Activated effector memory CD4-positive, alpha-beta T cell treated with Interleukin-2 at 50 U/mL for 16 hours (primary cell): ENCODE data around the gene APLNR.

Source experiments
- DNase-seq: peaks from one replicate; pipeline ENCODE4 v3.0.0-alpha.2; 2020

Gene APLNR

DNA sequence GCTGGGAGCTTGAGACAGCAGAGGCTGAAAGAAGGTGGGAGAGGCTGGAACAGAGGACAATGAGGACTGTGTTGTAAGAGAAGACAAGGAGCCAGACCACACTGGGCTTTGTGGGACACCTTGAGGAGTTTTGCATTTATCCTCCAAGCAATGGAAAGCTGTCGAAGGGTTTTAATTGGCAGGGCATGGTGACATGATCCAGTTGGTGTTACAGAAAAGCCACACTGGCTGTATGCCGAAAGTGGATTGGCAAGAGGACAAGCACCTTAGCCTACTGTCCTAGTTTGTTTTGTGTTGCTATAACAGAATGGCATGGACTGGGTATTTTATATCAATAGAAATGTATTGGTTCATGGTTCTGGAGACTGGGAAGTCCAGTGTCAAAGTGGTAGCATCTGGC, 14.0 kb upstream of the APLNR start:
- no peak for DNase-seq

DNA sequence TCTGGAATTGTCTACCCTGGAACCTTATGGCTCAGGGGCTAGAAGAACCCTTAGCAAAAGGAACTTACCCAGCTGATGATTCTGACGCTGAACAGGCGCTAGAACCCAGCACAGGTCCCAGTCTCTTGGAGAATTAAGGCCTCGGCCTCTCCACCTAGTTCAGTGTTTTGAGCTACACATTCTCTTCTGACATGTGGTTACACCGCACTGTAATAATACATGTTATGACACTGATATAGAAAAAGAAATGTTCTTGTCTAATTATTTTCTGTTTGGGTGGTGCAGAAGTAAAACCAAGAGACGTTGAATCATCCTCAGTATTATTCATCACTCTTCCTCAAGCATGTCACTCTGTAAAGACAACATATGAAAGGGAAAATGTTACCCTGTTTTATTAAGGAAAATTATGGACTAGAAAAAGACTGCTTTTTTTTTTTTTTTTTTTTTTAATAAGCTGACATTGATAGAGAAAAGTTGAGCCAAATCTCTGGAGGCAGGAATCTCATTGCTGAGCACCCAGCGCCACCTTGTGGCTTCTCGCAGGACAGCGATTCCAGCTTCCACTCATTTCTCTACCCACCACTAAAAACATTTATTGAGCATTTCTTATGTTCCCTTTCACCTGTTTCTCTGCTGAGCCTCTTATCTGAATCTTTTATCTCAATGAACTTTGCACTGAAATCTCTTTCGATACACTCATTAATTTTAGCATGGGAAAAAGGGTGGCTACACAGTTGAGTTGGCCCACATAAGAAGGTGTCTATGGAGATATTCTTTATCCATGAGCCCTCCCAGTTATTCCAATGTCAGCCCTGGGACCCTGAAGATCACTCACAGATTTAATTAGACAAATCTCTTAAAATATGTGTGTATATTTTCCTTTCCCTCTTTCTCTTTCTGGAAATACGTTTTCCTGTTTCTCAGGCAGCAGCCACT, 12.6 kb upstream of the APLNR start:
- DNase-seq, result no peak

DNA sequence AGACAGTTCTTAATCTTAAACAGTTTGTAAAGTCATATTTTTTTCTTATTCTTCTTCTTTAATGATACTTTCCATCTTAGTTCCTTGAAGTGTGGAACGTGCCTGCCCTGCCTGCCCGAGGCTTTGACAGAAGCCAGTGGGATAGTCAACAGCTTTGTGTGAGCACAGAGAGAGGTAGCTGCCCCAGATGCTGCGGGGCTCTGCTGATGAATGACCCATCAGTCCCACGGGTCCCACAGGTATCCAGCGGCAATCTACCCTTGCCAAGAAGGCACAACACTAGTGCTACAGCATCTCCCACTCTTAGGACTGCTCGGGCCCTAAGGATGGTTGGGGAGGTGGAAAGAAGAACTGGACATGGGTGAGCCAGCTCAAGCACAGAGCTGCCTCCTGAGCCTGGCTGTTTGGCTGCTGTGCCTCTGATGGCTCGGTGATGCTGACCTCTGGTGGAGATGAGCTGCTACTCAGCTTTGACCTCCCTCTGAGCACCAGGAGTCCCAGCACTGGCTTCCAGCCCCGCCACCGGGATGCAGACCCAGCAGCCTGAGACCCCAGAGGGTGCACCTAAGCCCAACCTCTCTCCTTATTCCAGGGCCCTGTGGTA, 11.8 kb upstream of the APLNR start:
- DNase-seq, result no peak

DNA sequence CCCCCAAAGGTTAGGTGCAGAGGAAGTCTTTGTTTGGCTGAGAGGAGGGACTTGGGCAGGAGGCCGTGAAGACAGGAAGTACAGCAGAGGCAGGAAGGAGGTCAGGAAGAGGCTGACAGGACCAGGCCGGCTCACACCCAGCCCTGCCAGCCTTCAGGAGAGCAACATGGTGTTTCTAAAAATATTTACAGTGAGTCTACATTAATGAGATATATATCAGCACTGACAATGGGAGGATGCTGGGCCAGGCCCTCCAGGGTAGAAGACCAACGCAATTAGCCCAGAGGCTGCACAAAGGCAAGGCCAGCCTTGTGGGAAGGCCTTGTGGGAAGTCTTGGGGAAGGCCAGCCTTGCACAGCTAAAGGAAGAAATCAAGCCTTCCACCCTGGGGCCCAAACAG, 7.9 kb upstream of the APLNR start:
- no peak for DNase-seq

DNA sequence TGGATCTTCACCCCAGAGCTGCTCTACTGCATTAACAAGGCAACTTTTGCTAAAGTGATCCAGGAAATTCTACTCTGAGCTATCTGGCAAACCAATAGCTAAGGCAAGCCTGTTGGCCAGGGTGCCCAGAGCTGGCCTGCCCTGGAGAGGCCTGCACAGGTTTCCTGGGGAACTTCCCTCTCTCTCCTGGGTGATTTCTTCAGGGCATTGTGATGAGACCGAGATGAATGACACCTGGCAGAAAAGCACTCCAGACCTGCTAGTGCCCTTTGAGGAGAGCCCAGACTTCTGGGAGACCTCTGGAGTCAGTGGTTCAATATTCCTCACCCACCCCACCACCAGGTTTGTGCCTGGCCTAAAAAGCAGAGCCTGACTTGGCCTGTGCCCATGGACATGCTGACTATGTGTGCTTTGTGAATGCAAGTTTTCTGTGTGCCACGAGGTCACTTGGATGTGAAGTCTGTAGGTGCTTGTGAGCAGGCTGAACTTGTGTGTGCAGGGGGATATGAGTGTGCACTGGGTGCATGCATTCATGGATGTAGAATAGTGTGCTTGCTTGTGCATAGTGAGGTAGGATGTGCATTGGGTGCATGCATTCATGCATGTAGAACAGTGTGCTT, 4.4 kb upstream of the APLNR start:
- DNase-seq, result no peak

DNA sequence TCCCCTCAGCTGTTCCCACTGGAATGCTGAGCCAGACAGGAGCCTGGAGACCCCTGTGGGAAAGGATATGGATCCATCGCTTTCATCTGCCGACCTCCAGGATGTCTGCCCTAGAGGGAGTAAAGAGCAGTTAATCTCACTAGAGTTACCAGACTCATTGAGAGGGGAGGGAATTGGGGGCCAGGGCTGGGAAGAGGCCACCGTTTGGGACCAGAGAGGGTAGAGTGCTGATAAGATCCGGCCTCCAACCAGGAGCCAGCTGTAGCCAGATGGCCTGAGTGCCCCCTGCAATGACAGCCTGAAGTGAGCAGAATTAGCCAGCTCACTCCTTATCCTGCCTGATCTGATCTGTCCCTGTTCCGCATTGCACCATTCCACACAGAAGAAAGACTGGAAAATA, 3.7 kb upstream of the APLNR start:
- no peak for DNase-seq

DNA sequence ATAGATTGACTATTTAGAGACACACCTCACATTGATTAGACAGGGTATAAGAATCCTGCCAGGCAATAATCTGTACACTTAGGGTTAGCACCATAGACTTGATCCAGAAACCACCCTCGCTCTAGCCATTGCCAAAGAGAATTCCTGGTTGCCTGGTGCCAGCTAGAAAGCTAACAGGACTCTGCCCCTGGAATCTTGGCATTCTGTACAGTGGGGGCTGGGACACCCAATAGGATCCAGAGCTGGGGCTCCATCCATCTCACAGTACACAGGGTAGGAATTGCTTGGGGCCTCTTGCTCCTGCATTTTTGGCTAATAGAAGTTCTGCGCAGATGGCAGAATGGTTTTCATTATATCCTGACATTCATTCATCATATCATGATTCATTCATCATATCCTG, 3.0 kb upstream of the APLNR start:
- DNase-seq, result no peak

DNA sequence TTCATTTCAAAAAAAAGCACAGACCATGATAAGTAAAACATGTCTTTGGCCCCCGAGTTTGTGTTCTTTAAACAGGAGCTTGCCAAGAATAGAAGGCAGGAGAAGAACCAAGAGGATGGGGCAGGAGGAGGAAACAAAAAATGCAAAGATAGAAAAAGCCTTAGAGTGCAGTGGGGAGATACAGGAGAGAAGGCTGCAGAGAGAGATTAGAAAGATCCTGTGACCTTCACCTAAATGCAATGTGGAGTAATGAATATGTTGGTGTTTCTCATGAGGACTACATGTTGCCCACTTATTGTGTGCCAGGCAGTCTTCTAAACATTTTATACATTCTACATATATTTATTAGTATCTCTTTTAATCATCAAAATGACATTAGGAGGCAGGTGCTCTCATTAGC, 2.3 kb upstream of the APLNR start:
- DNase-seq, result no peak

DNA sequence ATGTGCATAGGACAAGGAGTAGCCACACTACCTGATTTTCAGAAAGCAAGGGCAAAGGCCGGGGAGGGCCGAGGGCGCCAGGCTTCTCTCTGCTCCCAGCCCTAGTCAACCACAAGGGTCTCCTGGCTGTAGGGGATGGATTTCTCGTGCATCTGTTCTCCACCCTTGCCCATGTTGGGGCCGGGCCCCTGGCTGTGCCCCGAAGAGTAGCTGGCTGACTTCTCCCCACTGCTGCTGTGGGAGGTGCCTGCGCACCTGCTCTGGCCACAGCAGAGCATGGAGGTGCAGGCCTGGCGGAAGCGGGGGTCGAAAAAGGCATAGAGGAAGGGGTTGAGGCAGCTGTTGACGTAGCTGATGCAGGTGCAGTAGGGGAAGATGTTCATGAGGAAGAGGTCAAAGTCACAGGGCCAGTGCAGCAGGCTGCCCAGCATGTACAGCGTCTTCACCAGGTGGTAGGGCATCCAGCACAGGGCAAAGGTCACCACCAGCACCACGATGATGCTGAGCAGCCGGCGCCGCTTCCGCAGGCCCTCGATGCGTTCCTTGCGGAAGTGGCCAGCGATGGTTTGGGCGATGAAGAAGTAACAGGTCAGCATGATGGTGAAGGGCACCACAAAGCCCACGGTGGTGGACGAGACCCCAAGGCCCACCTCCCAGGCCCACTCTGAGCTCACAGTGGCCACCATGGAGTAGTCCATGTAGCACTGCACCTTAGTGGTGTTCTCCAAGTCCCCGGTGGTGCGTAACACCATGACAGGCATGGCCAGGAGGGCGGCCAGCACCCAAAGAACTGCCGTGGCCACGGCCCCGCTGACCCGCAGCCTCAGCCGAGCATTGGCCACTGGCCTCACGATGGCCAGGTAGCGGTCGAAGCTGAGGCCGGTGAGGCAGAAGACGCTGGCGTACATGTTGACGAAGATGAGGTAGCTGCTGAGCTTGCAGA, 1.0 kb downstream of the APLNR start:
- no peak for DNase-seq

DNA sequence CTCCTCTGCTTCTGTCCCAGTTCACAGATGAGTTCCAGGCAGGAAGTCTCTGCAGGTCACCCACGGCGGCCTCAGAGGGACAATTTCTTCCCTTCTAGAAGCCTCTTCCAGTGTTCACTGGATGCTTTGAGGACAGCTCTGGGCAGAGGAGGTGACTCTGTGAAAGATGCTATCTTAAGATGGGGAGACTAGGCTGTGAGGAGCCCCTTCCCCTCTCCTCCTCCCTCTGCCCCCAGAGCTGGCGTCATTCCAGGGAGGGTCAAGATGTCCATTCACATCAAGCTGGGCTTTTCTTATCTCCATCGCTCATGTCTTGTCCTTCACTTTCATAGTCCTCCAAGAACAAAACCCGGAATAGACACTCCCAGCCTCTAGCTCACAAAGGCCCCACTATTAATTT, 3.3 kb downstream of the APLNR start:
- no peak for DNase-seq

DNA sequence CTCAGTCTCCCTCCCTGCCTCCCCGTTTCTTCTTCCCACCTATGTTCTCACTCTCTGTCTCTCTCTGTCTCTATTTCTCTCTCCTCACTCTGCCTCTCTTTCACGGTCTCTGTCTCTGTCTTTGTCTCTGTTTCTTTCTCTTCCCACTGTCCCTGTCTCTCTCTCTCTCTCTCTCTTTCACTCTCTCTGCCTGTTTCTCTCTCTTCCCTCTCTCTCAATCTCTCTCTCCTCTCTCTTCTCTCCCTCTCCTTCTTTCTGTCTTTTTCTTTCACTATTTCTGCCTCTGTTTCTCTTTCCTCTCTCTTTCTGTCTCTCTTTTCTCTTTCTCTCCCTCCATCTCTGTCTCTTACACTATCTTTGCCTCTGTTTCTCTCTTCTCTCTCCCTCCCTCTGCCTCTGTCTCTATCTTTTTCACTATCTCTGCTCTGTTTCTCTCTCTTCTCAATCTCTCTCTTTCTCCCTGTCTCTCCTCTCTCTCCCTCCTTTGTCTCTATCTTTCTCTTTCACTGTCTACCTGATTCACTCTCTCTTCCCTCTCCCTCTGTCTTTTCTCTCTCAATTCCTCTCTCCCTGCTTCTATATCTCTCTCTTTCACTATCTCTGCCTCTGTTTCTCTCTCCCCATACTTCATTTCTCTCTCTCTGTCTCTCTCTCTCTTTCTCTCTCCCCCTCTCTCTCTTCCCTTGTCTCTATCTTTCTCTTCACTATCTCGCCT, 5.4 kb downstream of the APLNR start:
- DNase-seq, result no peak

DNA sequence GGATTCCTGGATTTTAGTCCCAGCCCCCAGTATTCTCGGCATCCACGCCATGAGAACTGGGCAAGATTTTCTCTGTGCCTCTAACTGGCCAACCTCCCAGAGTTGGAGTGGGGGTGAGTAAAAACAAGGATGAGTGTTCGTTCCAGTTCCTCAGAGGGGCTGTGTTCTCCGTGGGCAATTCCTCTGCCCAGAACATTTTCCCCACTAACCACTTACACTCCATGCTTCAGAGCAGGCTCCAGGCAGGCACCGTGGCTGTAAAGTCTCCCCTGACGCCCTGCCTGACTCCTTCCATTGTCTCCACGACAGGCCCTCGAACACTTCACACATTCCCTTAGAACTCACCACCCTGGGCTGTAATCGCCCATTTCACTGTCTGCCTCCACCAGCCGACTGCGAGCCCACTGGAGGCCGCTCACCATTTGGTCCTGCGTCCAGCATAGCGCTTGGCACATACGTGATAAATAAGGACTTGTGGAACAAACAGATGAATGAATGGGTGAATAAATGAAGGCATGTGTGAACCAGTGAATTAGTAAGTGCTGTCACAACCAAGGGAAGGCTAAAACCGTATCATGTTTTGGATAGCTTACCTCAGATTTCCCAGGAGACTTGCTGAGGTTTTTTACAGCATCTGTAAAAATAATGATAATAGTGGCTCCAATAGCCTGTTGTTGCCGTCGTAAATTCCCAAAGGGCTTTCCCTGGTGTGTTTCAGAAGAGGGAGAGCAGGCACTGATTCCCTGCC, 6.1 kb downstream of the APLNR start:
- no peak for DNase-seq

DNA sequence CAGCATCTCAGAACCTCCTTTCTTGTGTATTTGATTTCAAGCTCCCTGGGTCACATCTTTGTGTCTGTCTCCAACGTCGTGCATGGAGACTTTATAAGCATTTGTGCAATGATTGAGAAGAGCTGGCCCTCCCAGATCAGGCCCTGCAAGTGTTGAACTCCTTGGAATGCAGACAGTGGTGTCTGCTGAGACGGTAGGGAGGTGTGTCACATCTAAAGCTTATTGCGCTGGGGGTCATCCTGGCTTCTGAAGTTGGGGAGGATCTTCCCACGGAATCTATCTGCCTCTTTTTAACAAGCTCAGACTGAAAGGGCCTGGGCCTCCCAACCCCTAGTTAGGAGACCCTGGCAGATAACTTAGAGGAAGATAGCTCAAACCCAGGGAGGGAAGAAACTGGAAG, 6.7 kb downstream of the APLNR start:
- no peak for DNase-seq

DNA sequence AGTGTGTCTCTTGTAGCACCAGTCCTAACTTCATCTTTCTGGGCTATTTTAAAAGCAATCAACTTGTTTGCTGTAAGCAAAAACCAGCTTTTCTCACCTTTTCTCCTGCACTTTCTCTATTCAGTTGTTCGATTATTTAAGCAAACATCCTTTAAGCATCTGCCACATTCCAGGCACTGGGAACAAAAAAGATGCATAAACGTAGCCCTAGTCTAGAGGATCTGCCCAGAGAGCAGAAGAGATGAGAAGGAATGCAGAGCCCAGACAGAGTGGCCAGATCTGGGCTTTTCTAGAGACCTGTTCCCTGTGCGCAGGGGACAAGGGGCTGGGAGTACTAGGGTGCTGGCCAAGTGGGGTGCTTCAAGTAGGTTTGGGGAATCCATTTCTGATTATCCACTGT, 8.4 kb downstream of the APLNR start:
- DNase-seq, result no peak

DNA sequence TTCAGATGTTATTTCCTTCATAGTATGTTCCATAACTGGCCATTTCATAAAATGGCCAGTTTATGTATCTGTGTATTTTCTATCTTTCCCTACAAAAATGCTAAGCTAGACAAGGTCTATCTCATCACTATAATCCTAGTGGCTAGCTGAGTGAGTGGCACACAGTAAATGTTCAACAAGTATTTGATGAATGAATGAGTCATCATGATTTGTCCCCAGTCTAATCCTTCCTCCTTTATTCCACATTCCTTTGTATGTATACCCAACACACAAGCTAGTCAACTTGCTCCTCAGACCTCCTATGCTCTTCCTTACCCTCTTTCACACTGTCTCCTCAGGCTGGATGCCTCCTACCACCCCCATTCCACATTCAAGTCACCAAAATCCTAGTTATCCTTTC, 12.5 kb downstream of the APLNR start:
- DNase-seq, result no peak

DNA sequence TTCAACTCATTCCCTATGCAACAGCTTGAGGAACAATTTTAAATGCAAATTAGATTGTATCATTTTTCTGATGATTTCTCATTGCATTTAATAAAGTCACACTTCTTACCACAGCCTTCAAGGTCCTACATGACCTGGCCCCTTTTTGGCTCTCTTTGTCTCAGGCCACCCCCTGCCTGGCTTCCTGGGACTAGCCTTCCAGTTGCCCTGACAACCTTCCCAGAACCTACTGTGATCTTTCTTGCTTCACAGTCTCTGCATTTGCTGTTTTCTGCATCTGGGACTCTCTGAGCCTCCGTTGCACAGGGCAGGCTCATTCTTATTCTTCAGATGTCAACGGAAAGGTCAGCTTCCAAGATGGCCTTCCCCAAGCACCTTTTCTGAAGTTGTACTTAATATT, 12.9 kb downstream of the APLNR start:
- DNase-seq, result no peak

DNA sequence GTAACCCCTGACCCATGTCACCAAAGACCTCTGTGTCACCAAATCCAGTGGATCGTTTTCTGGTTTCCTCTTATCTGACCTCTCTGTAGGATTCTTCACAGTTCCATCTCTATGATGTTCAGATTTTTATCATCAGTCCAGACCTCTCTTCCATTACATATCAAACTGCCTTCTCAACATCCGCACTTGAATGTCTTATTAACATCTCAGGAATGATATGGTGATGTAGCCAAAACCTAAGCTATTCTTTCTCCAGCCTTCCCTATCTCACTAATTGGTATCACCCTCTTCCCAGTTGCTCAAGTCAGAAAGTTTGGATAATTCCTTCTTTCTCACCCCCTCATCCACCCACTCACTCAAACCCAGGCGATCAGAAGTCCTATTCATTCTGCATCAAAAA, 13.4 kb downstream of the APLNR start:
- DNase-seq, result no peak

DNA sequence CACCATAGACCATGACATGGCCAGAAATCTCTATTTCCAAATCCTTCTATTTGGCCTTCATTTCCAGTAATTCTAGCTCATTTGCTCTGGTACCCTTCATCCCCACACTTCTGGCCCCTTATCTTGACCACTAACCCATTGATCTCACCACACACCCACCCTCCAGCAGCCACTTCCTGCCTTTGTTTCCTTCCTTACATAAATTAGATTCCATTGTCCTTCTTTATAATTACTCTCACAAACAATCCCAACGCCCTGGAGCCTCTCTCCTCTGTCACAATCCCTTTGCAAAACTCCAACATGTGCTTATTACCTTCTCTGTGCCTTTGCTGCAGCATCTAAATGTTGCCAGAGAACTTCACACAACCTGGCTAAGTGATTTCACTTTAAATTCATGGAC, 14.8 kb downstream of the APLNR start:
- DNase-seq, result no peak

DNA sequence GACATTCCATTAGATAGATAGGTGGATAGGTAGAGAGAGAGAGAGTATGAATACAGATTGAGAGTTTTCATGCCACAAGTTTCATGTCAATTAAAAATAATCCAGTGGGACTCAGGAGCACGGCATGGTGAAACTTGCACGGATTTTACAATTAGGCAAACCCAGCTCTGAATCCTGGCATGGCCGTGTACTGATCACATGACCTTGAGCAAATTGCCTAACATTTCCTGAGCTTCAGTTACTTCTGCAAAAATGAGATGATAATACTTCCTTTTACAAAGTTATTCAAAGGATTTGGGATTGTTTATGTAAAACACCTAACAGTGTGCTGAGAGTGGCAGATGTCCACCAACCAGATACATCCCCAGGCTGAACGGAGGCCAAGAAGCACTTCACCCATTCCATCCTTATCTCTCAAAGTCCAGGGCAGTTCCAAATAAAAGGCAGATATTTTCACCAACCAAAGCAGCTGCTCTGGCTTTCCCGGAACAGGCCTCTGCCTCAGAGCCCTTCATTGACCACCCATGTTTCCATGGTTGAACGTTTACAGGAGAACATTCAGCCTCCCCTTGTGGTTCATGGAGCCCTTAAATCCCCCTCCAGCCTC, 17.9 kb downstream of the APLNR start:
- no peak for DNase-seq

DNA sequence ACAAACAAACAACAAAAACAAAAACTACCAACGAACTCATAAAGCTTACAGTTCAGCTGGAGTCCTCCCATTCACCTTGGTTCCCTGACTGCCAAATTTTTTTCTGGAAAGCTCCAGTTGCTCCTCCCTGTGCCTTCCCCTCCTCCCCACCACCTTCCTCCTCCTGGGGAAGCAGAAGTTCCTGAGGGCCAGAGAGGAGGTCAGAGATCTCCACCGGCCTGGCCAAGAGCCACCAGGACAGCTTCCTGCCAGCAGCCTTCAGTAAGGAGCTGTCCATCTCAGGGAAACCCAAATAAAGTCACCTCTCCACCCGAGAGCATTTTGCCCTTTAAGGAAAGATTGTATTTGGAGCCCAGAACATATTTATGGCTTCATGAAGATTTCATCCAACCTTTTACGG, 20.0 kb downstream of the APLNR start:
- DNase-seq, result no peak

DNA sequence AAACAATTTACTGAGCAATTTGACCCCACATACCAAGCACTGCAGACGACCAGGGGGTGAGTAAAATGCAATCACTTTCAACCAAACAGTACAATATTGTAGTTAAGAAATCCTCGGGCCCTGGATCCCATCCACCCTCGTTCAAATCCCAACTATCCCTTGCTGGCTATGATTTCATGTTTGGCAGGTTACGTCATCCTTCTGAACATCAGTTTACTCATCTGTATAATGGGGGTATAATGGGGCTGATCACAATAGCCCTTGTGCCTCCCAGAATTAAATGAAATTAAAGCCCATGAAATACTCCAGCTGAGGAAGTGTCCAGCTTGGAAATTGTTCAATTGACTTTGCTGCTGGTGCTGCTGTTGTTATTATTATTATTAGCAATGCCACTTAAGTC, 20.6 kb downstream of the APLNR start:
- DNase-seq, result no peak
